MM.1S (cell line): ENCODE results near the gene ITPKC.

Experiments
- EZH2 ChIP-seq: fragments of 300-600 bp; sonication (generic); optimal IDR thresholded peaks from 2 replicates; pipeline ENCODE3; 2017; ENCODE audit warnings: low read depth, mild to moderate bottlenecking, antibody characterized with exemption, low read length, mixed read lengths
- EZH2phosphoT487 ChIP-seq: fragments of 300-600 bp; sonication (generic); IDR thresholded peaks from 2 replicates; pipeline ENCODE4 v1.6.1; 2018; ENCODE audit warnings: antibody characterized with exemption, low read length
- TF ChIP-seq, protein P1 (sequence below): fragments of 300-600 bp; sonication (generic); IDR thresholded peaks from 2 replicates; pipeline ENCODE4 v1.5.1; 2016; ENCODE audit warnings: antibody characterized with exemption, low read length, mixed read lengths

DNA sequence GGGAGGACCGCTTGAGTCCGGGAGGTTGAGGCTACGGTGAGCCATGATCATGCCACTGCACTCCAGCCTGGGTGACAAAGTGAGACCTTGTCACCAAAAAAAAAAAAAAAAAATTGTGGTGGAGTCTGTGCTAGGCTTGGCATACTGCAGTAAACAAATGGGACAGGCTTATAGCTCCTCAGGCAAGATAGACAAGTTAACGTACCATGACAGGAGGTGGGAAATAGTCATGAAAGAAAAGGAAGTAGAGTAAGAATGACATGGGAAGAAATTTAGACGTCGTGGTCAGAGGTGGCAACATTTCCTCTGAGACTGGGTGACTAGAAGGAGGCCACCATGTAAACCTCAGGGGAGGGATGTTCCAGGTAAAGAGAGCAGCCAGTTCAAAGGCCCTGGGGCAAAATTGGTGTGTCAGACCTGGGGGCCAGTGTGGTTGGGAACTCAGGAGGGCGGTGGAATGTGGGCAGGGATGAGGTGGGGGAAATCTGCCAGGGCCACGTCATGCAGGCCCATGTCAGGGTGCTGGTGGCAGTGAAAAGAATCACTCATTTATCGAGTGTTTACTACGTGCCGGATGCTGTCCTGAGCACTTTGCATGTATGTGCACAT is 39.7 kb downstream of the ITPKC start:
- TF ChIP-seq, protein P1, sequence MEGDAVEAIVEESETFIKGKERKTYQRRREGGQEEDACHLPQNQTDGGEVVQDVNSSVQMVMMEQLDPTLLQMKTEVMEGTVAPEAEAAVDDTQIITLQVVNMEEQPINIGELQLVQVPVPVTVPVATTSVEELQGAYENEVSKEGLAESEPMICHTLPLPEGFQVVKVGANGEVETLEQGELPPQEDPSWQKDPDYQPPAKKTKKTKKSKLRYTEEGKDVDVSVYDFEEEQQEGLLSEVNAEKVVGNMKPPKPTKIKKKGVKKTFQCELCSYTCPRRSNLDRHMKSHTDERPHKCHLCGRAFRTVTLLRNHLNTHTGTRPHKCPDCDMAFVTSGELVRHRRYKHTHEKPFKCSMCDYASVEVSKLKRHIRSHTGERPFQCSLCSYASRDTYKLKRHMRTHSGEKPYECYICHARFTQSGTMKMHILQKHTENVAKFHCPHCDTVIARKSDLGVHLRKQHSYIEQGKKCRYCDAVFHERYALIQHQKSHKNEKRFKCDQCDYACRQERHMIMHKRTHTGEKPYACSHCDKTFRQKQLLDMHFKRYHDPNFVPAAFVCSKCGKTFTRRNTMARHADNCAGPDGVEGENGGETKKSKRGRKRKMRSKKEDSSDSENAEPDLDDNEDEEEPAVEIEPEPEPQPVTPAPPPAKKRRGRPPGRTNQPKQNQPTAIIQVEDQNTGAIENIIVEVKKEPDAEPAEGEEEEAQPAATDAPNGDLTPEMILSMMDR, result no peak
- no peak for TF ChIP-seq EZH2
- no peak for TF ChIP-seq EZH2phosphoT487
